ENCODE data around the gene SCYGR8. TPM values are rescaled to one million over a fixed set of nuclear protein-coding genes. Genes with fewer than 3 reads are reported as not detected.

The SCYGR8 gene
- polyA plus RNA-seq (2012; rRNA removed): not detected in 2 replicates
- polyA plus RNA-seq (2012; cell fraction: cytosol; rRNA removed): not detected in 2 replicates
- polyA plus RNA-seq (2012; cell fraction: nucleus; rRNA removed): not detected in 2 replicates

- Histone ChIP-seq H3K4me1 (ENCODE audit: control insufficient read depth in 1 of 2, insufficient read depth in 2 of 2, low read depth in 1 of 2, low read length in 1 of 2) (no peaks in the 10 kb centered on the region), H3K4me3 (ENCODE audit: low read depth in 2 of 2, low read length in 1 of 2) (no peak within 1 kb of the TSS), H3K36me3 (replicated peaks in 1 of 2; ENCODE audit: control insufficient read depth in 1 of 2, insufficient read depth in 2 of 2, low read length in 1 of 2) (no peaks in the 10 kb centered on the region), H3K9ac (no peak within 1 kb of the TSS), H3F3A (replicated peaks; ENCODE audit: insufficient read depth) (no peaks in the 10 kb centered on the region), H3K4me2 (no peak within 1 kb of the TSS), H4K20me1 (ENCODE audit: insufficient read depth) (no peaks in the 10 kb centered on the region), H3K9me3 (no peaks in the 10 kb centered on the region), H2AFZ (ENCODE audit: low read depth) (no peak within 1 kb of the TSS), H3K79me2 (ENCODE audit: insufficient read depth) (no peaks in the 10 kb centered on the region), H3K27ac (ENCODE audit: low read depth in 2 of 2, low read length in 1 of 2) (no peak within 1 kb of the TSS), H3K27me3 (ENCODE audit: insufficient read depth) (no peaks in the 10 kb centered on the region; the same call in 1 of the 2 replicates), H3K9me2 (no peaks in the 10 kb centered on the region)
- ChIA-PET POLR2A (no interaction called here), CTCF (no interaction called here)
- TF ChIP-seq SMC3 (IDR thresholded peaks at IDR 0.05; ENCODE audit: low read depth, low read length): no peak
- 60% methylated on average over 5 of the region's 9 CpGs for WGBS (ENCODE audit: low lambda C conversion rate)
- DNase-seq: no peak
These were observed at the start of gene SCYGR8 for GRCh38 chr2:227745594-227745993. TSS of gene SCYGR8 (plus strand) at chr2:227745894. CDS start at chr2:227745894, 0 bp downstream.

- DNase-seq: no peak
These were observed 48.6 kb upstream of the SCYGR8 start for GRCh38 chr2:227696990-227697679.

More at GRCh38 chr2:227696990-227697679, 48.6 kb upstream of the SCYGR8 start:
- Histone ChIP-seq H3K4me2 (no peak overlapping the region), H3F3A (replicated peaks; ENCODE audit: insufficient read depth) (no peaks in the 10 kb centered on the region), H3K4me3 (ENCODE audit: low read depth in 2 of 2, low read length in 1 of 2) (no peak overlapping the region), H3K27ac (ENCODE audit: low read depth in 2 of 2, low read length in 1 of 2) (no peak overlapping the region), H3K27me3 (ENCODE audit: insufficient read depth) (no peaks in the 10 kb centered on the region; the same call in 1 of the 2 replicates), H3K9me3 (no peaks in the 10 kb centered on the region), H2AFZ (ENCODE audit: low read depth) (no peak overlapping the region), H3K79me2 (ENCODE audit: insufficient read depth) (no peaks in the 10 kb centered on the region), H3K36me3 (replicated peaks in 1 of 2; ENCODE audit: control insufficient read depth in 1 of 2, insufficient read depth in 2 of 2, low read length in 1 of 2) (no peaks in the 10 kb centered on the region), H3K9me2 (no peaks in the 10 kb centered on the region), H4K20me1 (ENCODE audit: insufficient read depth) (no peaks in the 10 kb centered on the region), H3K4me1 (ENCODE audit: control insufficient read depth in 1 of 2, insufficient read depth in 2 of 2, low read depth in 1 of 2, low read length in 1 of 2) (no peaks in the 10 kb centered on the region), H3K9ac (no peak overlapping the region)
- POLR2A ChIA-PET: no interaction called here
- 13% methylated on average over 2 of the region's 2 CpGs for WGBS (ENCODE audit: low lambda C conversion rate)
- CTCF ChIA-PET: no interaction called here
- TF ChIP-seq PBX3 (IDR thresholded peaks at IDR 0.05) (no peak), TCF12 (IDR thresholded peaks at IDR 0.05) (no peak), EP300 (IDR thresholded peaks at IDR 0.05; ENCODE audit: borderline replicate concordance in 1 of 2, low read depth in 1 of 2, low read length in 1 of 2) (no peak), USF2 (IDR thresholded peaks at IDR 0.05; ENCODE audit: borderline replicate concordance, low read depth, low read length) (no peak), CHD2 (IDR thresholded peaks at IDR 0.05; ENCODE audit: low read length, partially characterized antibody) (no peak), FOSL2 (IDR thresholded peaks at IDR 0.05; ENCODE audit: borderline replicate concordance, low read depth) (no peak), FOXJ3 (CRISPR knock-in tag; IDR thresholded peaks at IDR 0.05) (no peak), NFIC (IDR thresholded peaks at IDR 0.05; ENCODE audit: borderline replicate concordance) (no peak), MXI1 (IDR thresholded peaks at IDR 0.05; ENCODE audit: low read depth, low read length) (no peak), TEAD4 (IDR thresholded peaks at IDR 0.05; ENCODE audit: borderline replicate concordance, insufficient read depth) (no peak), GABPA (IDR thresholded peaks at IDR 0.05; ENCODE audit: low read depth) (no peak), MAX (IDR thresholded peaks at IDR 0.05; ENCODE audit: low read depth) (no peak), TAF1 (IDR thresholded peaks at IDR 0.05; ENCODE audit: borderline replicate concordance, low read depth, low read length) (no peak), RFX5 (IDR thresholded peaks at IDR 0.05; ENCODE audit: low read length) (no peak), FOXM1 (IDR thresholded peaks at IDR 0.05; ENCODE audit: low read depth) (no peak), NRF1 (IDR thresholded peaks at IDR 0.05; ENCODE audit: low read depth, low read length) (no peak), ELF1 (IDR thresholded peaks at IDR 0.05) (no peak)
